NB4 (cell line): ENCODE results near the gene CHAD.

Experiments
- DNase-seq: peaks from one replicate; pipeline ENCODE4 v3.0.0; 2010; ENCODE audit warnings: low read depth
- H3K4me3 ChIP-seq: one replicate; pipeline ENCODE4 v1.5.1; 2011; ENCODE audit warnings: mild to moderate bottlenecking, low read depth, low read length, moderate library complexity
- CTCF ChIP-seq: IDR thresholded peaks from one replicate; pipeline ENCODE4 v1.5.1; 2012; ENCODE audit warnings: low read depth, low read length
- MAX ChIP-seq: IDR thresholded peaks from 2 replicates; pipeline ENCODE4 v1.6.1; 2011; ENCODE audit warnings: low read depth, low read length
- MYC ChIP-seq: IDR thresholded peaks from 2 replicates; pipeline ENCODE4 v1.6.1; 2011; ENCODE audit warnings: low read depth, low read length
- POLR2A ChIP-seq: IDR thresholded peaks from 2 replicates; pipeline ENCODE4 v1.6.1; 2011; ENCODE audit warnings: mild to moderate bottlenecking; ENCODE audit not compliant: insufficient read length; ENCODE audit errors: extremely low read depth

The CHAD gene

GRCh38 chr17:50453901-50454300 lies 14.8 kb downstream of the CHAD start:
- no peak for TF ChIP-seq POLR2A
- no peak overlapping the region for H3K4me3 ChIP-seq
- no peak for DNase-seq

GRCh38 chr17:50452630-50453300 lies 15.9 kb downstream of the CHAD start:
- DNase-seq: peak; percentile 78
- H3K4me3 ChIP-seq: peak overlapping the region; percentile 21
- TF ChIP-seq POLR2A (no peak), MAX (no peak; the same call in 1 of the 2 replicates), MYC (peak; percentile 49; the same call in 1 of the 2 replicates), CTCF (no peak)

GRCh38 chr17:50451943-50452629 lies 16.6 kb downstream of the CHAD start:
- peak; percentile 40 for DNase-seq
- H3K4me3 ChIP-seq: peak overlapping the region; percentile 27
- TF ChIP-seq POLR2A: no peak
- TF ChIP-seq MAX: no peak
- no peak for TF ChIP-seq MYC
- no peak for TF ChIP-seq CTCF

GRCh38 chr17:50448643-50449042 lies 20.0 kb downstream of the CHAD start:
- no peak overlapping the region for H3K4me3 ChIP-seq
- no peak for DNase-seq
- TF ChIP-seq POLR2A (no peak), MYC (no peak), CTCF (no peak), MAX (no peak)

GRCh38 chr17:50447870-50448595 lies 20.6 kb downstream of the CHAD start:
- TF ChIP-seq MAX: no peak
- no peak for TF ChIP-seq MYC
- TF ChIP-seq CTCF: no peak
- TF ChIP-seq POLR2A: no peak
- DNase-seq: no peak
- H3K4me3 ChIP-seq: no peak overlapping the region

GRCh38 chr17:50445730-50446325 lies 22.9 kb downstream of the CHAD start:
- H3K4me3 ChIP-seq: no peak overlapping the region
- no peak for TF ChIP-seq CTCF
- no peak for TF ChIP-seq POLR2A
- TF ChIP-seq MAX: no peak
- no peak for TF ChIP-seq MYC
- DNase-seq: no peak
